Dedifferentiated amniotic fluid mesenchymal stem cell (primary cell): ENCODE data around the gene CREB5.
"Not testable (repeated sequence)": the region's sequence is repeated elsewhere in the genome, so short reads cannot be mapped to it uniquely, and the experiment has no call there.

Experiments used
- DNase-seq: peaks from one replicate; pipeline ENCODE4 v3.0.0-alpha.2; 2016; ENCODE audit errors: extremely low spot score

CREB5 gene, protein sequence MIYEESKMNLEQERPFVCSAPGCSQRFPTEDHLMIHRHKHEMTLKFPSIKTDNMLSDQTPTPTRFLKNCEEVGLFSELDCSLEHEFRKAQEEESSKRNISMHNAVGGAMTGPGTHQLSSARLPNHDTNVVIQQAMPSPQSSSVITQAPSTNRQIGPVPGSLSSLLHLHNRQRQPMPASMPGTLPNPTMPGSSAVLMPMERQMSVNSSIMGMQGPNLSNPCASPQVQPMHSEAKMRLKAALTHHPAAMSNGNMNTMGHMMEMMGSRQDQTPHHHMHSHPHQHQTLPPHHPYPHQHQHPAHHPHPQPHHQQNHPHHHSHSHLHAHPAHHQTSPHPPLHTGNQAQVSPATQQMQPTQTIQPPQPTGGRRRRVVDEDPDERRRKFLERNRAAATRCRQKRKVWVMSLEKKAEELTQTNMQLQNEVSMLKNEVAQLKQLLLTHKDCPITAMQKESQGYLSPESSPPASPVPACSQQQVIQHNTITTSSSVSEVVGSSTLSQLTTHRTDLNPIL

DNA sequence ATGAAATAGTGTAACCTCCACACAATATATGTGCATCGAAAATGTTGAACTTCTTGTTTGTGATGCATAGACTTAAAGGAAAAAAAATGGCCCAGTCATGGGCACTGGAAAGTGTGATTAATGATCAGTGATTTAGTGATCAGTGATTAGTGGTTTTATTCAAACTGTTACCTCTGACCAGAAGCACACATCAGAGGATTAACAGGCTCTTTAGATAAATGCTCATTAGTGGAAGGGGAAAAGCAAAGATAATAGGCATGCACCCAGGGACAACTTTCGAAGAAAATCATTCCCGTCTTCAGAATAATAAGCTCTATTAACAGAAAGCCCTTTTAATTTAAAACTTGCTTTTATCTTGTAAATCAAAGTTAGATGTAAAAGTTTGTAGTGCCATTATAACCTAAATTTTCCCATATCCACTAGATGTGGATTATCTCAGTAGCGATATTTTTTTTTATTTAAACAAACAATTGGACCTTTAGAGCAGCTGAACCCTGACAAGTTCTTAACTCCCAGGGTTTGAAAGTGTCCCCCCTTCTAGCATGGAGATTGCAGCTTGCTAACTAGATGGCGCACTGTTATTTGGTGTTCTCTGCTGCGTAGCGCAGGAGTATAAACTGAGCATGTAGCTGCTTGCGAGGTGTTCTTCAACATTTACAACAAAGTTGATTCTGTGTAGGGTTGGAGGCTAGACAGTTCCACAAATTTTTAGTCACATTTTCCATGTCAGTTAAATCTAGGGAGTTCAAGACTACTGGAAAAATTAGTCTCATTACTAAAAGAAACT lies at the start of gene CREB5:
Gene CREB5, plus strand, starts transcription at position 643 of the 787 bp plus-strand sequence. CDS start 397 bp downstream, outside the sequence.
- DNase-seq: no peak

DNA sequence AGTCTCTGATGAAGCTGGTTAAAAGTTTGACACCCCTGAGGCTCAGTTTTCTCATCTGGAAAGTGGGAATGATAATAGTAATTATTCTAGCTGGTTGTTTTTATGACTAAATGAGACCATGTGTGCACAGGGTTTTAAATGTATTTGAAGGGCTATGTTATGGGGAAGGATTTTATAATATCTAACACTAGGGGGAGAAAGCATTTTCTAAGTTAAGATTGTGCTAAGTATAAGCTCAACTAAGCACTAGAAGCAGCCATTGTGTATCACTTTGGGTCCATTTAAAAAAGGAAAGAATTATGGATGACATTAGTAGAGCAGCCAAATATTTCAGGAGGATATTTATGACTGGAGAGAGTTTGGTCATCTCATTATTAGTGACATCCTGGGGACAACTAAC lies 49.5 kb upstream of the CREB5 start:
- no peak for DNase-seq

DNA sequence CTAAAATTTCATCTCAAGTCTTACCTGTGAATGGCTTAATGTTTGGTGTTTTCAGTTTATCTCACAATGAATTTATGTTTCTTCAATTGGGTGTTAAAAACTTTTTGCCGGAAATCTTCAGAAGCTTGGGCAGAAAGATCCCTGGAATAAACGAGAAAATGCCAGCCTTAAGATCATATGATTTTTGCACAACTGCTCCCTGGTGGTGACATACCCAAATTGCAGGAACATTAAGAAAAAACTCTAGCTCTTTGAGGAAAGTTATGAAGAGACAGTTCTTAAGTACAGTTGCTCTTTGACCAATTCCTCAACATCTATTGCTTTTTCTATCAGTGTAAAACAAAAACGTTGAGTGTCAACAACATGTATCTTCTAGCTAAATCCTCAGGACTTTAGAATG lies 48.2 kb upstream of the CREB5 start:
- no peak for DNase-seq

DNA sequence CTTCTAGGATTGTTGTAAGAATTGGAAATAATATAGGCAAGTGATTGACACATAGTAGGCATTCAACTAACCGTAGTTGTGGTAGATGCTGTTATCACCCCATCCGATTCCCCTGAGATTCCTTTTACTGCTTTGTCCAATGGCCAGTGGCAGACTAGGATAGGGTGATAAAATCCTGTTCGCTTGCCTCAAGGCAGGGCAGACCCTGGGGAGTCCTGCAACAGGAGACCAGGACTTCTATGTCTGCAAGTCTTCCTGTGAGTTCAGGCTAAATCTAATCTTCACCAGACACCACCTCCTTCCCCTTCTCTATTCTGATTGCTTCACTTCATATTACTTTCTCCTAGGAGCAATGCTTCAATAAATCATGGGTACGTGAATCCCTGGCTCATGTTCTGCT lies 42.8 kb upstream of the CREB5 start:
- DNase-seq: no peak

DNA sequence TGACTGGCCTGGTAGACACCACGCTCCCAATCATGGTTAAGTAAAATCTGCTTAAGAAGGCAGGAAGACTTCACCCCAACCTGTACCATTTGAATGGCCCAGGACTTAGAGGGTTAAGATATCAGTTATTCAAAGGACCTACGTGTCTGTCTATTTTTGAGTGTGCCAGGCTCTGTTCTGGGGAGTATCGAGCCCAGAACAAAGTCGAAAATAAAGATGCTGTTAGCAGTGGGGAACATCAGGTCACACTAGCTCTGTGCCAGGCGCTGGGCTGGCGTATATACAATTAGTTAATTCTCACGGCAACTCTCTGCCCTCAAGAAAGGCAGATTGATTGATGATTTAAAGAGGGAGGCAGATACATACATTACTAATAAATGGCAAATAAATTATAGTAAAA lies 40.5 kb upstream of the CREB5 start:
- DNase-seq: no peak

DNA sequence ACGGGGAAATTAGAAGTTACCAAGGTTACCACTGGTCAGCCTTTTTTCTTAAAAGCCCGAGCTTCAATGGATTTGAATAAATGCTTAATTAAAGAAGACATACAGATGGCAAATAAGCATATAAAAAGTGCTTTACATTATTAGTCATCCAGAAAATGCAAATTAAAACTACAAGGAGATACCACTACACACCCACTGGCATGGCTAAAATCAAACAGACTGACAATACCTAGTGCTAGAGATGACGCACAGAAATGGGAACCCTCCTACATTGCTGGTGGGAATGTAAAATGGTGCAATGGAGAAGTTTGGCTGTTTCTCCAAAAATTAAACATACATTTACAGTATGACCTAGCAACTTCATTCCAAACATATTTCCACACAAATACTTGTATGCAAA lies 38.3 kb upstream of the CREB5 start:
- no peak for DNase-seq

DNA sequence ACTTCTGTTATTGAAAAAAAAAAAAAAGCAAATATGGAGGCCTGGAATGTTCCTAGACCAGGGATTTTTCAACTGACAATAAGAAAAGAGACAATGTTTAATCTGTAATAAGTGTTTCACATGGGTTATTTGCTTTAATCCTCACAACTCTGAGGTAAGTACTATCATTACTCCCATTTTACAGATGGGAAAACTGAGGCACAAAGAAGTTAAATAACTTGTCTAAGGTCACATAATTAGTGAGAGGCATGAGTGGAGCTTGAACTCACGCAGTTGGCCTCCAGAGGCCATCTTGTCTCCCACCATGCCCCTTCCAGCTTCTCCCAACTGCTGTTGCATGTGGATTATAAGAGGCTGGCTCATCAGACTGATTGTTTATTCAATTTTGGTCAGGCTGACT lies 36.6 kb upstream of the CREB5 start:
- DNase-seq: no peak

DNA sequence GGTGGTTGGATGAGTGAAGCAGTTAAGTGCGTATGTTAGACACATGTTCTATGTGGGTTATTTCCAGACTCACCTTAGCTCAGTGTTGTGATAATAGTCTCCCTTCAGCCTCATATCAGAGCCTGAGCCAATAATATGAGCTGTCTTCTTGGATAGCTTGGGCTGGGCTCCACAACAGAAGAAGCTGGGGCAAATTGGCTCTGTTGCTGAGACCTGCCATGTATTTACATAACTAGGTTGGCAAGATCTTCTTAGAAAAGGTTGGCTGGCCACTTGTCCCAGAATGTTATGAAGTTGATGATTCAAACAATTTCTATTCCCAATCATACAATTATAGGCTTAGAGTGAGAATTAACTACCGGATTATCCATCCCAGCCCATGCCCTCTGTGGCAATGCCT lies 35.7 kb upstream of the CREB5 start:
- DNase-seq: no peak

DNA sequence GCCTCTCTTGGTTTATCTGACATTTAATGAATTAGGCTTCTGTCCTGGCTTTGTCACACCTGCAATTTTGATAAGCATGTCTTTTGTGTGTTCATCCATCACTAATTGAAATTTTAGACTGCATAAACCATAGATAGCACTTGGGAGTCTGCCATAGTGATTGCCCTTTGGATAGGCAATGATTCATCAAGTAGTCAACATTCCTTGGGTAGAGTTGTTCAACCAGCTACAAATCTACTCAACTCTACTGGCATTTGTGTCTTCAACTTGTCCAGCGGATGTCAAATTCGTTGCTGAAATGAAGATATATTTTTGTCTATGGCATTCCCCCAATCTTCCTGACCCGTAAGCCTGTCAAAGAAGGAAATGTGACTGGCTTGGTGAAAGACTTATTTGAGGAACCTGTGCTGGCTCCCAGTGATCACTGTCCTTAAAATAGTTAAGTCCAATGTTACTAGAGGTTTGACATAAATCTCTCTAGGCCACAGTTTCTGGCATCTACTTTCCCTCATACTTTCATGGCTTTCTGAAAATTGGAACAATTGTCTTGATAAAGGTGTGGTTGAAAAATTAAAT lies 33.7 kb upstream of the CREB5 start:
- no peak for DNase-seq

DNA sequence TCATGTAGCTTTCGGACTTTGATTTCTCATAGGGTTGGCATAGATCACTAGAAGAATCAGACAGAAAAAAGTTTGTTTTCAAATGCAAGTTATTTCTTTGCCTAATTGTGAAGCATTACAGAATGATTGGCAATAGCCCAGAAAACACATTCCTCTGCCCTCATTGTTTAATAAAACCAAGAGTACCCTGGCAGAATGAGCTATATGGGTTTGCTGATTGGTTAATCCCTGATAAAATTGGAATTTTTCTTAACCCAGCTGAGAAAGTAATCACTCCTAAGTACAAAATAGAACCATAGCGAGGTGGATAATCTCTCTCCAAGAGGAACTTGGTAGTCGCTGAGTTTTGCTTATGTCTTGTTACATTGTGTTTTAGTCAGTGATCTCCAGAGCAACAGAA lies 30.9 kb upstream of the CREB5 start:
- no peak for DNase-seq

DNA sequence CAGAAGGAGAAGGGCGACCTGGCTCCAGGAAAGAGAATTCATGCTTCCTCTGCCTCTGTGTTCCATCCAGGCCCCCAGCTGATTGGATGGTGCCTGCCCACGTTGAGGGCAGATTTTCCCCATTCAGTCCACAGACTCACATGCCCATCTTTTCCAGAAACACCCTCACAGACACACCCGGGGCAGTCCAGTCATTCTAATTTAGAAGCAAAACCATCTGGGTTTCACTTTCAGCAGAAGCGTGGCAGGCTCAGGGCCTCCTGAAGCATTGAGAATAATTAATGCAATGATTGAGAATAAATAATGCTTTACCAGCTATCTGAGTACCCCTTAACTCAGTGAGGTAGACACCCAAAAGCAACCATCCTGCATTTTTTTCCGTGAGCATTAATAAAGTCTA lies 30.2 kb upstream of the CREB5 start:
- DNase-seq: no peak

DNA sequence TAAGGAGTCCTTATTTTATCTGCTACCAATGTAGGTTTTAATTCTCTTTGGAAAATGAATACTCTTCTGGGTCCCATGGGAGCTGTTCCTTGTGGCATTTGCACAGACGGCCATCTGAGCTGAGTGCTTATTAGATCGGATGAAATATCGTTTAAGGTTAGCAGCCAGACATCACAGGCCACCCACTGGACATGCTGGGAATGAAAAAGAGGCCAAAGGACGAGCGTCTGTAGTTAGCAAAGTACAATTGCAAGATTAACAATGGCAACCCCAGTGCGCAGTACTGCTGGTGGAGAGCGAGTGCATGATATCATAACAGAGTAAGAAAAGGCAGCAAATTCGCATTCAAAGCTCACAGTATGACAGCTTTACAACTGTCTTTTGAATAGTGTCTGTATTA lies 28.3 kb upstream of the CREB5 start:
- no peak for DNase-seq

DNA sequence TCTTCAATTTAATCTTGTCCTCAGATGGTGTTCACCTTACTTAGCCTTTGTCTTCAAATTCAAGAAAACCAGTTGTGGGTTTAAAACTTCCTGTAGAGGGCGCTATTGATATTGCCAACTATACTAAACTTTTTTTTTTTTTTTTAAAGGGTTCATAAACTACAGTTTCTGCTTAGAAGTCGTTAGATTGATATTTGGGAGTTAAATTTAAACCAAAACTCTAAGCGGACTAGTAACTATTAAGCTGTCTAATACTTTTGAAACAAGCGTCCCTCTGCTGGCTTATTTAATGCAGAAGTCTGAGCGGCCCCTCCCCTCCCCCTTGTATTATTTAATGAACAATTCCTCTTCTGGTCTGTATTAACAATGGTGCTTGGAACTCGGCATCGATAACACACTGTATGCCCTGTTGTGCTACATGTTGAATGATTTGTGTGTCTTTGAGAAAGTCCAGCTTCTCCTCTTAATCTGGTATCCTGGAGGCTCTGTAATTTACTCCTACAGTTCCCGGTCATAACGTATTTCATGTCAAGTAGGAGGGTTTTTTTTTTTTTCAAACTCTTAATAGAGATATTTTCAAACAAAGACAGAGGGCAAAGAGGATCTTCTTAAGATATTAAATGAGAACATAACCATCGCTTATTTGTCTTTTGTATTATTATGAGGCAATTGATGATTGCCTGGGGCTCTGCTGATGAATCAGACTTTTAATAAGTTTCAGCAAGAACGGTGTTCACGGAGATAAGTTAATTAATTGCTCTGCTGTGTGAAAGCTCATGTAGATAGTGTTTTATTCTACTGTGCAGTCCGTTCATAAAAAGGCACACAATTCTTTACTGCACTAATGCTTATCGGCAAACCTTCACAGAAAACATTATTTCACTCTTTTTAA lies 22.6 kb upstream of the CREB5 start:
- DNase-seq: peak; percentile 92

DNA sequence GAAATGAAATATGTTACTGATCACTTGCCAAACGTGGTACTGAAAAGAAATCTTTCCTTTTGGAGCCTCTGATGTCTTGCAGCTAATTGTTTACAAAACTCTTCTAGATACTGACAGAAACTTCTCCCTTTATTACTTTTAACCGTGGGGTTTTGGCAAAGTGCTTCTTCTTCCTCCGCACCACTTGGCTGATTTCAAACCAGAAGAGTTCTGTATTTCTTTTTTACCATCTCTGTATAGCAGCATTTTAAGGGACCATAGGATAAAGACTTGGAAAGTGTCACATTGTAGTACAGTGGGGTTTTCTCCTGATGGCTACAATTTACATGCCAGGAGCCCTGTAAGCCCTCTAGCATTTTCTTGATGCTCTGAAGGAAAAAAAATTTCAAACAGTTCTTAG lies 21.9 kb upstream of the CREB5 start:
- no peak for DNase-seq

DNA sequence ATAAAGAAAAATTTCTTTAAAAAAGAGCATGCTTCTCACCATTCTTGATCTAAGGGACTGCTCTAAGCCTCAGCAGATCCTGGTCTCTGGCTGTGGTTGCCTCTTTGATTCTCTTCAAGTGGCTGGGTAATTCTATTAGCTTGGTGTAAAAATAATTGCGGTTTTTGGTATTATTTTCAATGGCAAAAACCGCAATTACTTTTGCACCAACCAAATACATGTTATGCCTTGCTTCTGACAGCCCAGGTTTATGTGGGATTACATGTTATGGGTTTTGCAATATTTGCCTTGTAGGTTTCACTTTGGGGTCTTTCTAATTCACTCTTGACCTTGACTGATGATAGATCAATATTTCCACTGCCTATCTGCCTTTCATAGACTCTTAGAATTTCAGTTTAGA lies 20.0 kb upstream of the CREB5 start:
- DNase-seq: no peak

DNA sequence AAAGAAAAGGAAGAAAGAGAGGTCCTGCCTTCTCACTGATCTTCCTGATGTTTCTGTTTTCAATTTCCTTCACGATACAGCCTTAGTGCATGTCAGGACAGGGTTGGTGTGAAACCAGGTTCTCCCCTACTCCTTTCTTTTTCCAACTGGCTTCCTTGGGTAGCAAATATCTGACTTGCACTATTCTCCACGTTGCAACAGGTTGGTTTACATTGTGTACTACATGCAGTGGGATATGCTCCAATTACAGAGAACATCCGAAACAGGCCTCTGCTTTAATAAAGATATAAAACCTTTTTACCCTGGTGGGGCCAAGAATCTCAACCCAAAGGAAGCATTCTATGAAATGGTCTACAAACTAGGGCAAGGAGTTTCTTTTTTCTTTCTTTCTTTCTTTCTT lies 16.9 kb upstream of the CREB5 start:
- no peak for DNase-seq

DNA sequence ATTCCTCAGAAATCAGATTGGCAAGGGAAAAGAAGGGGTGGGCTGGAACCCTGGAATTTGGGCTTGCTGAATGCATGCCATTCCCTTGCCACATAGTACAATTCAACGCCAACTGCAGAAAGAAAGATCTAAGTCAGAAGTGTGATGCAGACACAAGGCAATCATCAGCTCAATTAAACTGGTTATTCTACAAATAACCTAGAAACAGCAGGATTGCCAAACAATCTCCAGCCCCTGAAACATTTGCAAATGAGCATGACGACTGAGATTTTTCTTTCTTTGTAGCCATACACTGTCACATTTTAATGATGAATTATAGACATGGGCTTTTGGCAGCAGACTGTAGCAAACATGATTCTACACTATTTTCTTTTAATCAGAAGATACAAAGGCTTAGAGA lies 16.5 kb upstream of the CREB5 start:
- DNase-seq: peak; percentile 39

DNA sequence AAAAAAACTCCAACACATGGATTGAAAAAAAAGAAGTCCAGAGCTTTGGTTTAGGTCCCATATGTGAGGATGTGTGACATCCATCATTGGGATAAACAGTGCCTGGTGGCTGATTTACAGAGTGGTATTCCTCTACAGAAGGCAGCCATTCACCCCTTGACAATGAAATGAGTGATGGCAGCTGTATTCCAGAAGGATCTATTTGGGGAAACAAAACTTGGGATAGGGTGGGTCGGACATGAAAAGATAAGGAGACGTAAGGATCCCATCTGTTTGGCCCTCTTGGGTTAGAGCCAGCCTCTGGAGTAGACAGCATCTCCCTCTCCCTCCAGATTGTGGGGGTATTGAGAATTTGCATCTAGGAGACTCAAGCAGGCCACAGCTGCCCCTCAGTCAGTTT lies 15.2 kb upstream of the CREB5 start:
- DNase-seq: no peak

DNA sequence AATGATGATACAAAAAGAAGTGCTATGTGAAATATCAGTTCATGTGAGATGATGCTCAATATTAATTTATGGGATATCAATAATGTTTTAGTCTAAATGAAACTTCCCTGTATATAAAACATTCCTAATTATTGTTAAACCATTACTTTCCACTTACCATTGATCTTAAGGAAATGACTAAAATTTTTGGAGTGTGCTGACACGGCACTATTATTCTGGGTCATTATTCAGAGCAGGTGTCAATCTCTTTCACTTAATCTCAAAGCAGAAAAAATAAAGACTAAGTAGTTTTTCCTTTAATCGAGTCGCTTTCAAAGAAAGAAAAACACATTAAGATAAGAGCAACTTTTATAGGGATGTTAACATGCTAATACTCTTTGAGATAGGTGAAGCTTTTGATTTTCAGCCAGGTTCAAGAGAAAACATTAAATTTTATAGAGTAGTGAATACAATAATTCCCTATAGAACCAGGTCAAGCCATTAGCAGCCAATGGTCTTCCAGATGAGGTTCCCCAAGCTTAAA lies 11.4 kb upstream of the CREB5 start:
- DNase-seq: no peak

DNA sequence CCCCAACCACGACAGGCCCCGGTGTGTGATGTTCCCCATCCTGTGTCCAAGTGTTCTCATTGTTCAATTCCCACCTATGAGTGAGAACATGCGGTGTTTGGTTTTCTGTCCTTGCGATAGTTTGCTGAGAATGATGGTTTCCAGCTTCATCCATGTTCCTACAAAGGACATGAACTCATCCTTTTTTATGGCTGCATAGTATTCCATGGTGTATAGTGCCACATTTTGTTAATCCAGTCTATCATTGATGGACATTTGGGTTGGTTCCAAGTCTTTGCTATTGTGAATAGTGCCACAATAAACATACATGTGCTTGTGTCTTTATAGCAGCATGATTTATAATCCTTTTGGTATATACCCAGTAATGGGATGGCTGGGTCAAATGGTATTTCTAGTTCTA lies 10.8 kb upstream of the CREB5 start:
- DNase-seq: not testable (repeated sequence)

DNA sequence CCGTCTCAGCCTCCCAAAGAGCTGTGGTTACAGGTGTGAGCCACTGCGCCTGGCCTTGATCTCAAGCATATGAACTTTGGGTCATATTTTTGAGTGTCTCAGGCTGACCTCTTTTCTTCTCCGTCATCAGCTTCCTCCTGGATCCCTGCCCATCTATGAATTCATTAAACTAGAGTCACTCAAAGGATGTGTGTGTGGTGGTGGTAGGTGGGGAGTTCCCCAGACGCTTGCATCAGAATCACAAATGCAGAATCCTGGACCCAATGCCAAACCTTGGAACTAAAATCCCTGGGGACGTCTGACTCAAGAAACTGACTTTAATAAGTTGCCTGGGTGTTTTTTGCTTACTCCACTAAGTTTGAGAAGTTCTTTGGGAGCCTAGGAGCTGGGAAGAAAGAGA lies 6.7 kb upstream of the CREB5 start:
- peak; percentile 88 for DNase-seq
